T follicular helper cell (primary cell): ENCODE data around the gene BCL3.
A peak's percentile ranks its signal among the peaks of the same experiment; 100 is the strongest.
"Not testable (repeated sequence)": the region's sequence is repeated elsewhere in the genome, so short reads cannot be mapped to it uniquely, and the experiment has no call there.

ENCODE experiments used
- DNase-seq: peaks from one replicate; pipeline ENCODE4 v3.0.0-alpha.2; 2020; ENCODE audit warnings: low read depth

BCL3 gene

GRCh38 chr19:44759083-44759804 lies 10.7 kb downstream of the BCL3 start:
- DNase-seq: no peak

GRCh38 chr19:44762038-44762437 lies 13.5 kb downstream of the BCL3 start:
- DNase-seq: no peak

GRCh38 chr19:44765033-44765948 lies 16.8 kb downstream of the BCL3 start:
- no peak for DNase-seq

GRCh38 chr19:44765949-44766335 lies 17.4 kb downstream of the BCL3 start:
- no peak for DNase-seq

- no peak for DNase-seq
Observed at GRCh38 chr19:44767295-44768180, 19.0 kb downstream of the BCL3 start.

GRCh38 chr19:44770550-44771257 lies 22.2 kb downstream of the BCL3 start:
- peak; percentile 97 for DNase-seq

GRCh38 chr19:44772144-44772543 lies 23.6 kb downstream of the BCL3 start:
- not testable (repeated sequence) for DNase-seq

GRCh38 chr19:44772959-44773358 lies 24.5 kb downstream of the BCL3 start:
- DNase-seq: no peak

GRCh38 chr19:44775676-44776240 lies 27.2 kb downstream of the BCL3 start:
- DNase-seq: no peak

- no peak for DNase-seq
Observed at GRCh38 chr19:44776402-44777096, 28.0 kb downstream of the BCL3 start.

GRCh38 chr19:44777715-44778347 lies 29.3 kb downstream of the BCL3 start, which contains the start of gene CBLC:
CBLC (plus strand) TSS chr19:44777890; CDS start chr19:44777932, 42 bp downstream.
- no peak for DNase-seq

- no peak for DNase-seq
Observed at GRCh38 chr19:44779150-44779549, 30.6 kb downstream of the BCL3 start.

- not testable (repeated sequence) for DNase-seq
Observed at GRCh38 chr19:44781694-44782093, 33.2 kb downstream of the BCL3 start.

GRCh38 chr19:44782729-44783128 lies 34.2 kb downstream of the BCL3 start:
- DNase-seq: no peak

GRCh38 chr19:44783545-44783944 lies 35.0 kb downstream of the BCL3 start:
- no peak for DNase-seq

GRCh38 chr19:44785271-44785670 lies 36.8 kb downstream of the BCL3 start:
- DNase-seq: no peak

GRCh38 chr19:44785993-44786392 lies 37.5 kb downstream of the BCL3 start:
- DNase-seq: no peak

- DNase-seq: no peak
Observed at GRCh38 chr19:44788971-44789370, 40.5 kb downstream of the BCL3 start.

- no peak for DNase-seq
Observed at GRCh38 chr19:44789943-44790483, 41.5 kb downstream of the BCL3 start.

- DNase-seq: no peak
Observed at GRCh38 chr19:44792281-44792680, 43.8 kb downstream of the BCL3 start.
